ENCODE data around the gene SLC35E4.

DNA sequence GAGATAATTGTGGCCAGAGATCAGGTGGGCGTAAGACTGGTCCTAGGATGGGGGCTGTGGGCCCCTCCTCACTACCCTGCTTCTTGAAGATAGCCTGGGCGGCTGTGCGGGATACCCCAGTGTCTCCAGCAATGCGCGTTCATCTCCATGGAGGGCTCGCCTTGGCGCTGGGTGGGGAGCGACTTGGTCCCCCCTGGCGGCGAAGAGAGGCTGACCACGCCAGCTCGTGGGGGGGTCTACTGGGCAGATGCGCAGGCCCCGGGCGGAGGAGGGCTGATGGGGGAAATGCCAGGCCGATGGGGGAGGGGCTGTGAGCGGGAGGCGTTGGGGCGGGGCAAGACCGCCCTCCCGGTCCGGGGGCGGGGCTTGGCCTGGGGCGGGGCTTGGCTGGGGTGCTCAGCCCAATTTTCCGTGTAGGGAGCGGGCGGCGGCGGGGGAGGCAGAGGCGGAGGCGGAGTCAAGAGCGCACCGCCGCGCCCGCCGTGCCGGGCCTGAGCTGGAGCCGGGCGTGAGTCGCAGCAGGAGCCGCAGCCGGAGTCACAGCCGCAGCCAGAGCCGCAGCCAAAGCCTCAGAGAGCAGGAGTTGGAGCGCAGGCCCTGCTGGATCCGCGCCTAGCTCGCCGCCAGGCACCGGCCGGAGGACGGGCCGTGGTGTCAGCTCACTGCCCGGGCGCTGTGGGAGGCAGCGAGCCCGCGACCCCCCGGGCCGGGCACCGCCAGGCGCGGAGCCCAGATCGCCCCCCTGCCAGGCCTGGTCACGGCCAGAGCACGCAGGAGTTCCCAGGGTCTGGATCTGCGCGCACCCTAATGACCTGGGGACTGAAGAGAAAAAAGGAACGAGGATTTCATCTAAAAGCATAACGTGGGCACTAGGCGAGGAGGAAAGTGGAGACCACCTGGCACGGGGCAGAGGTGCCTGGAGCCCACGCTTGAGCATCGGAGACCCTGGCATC is at the start of gene SLC35E4:
- no peak for TF ChIP-seq EZH2 (IDR thresholded peaks at IDR 0.05; ENCODE audit: insufficient read depth, low read length)
- TF ChIP-seq, protein P1, sequence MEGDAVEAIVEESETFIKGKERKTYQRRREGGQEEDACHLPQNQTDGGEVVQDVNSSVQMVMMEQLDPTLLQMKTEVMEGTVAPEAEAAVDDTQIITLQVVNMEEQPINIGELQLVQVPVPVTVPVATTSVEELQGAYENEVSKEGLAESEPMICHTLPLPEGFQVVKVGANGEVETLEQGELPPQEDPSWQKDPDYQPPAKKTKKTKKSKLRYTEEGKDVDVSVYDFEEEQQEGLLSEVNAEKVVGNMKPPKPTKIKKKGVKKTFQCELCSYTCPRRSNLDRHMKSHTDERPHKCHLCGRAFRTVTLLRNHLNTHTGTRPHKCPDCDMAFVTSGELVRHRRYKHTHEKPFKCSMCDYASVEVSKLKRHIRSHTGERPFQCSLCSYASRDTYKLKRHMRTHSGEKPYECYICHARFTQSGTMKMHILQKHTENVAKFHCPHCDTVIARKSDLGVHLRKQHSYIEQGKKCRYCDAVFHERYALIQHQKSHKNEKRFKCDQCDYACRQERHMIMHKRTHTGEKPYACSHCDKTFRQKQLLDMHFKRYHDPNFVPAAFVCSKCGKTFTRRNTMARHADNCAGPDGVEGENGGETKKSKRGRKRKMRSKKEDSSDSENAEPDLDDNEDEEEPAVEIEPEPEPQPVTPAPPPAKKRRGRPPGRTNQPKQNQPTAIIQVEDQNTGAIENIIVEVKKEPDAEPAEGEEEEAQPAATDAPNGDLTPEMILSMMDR (IDR thresholded peaks at IDR 0.05; ENCODE audit: insufficient read depth, low read depth, low read length): no peak

All from astrocyte (in vitro differentiated cells and primary cell).